HG02884 (cell line): ENCODE data around the gene KCNK6.
"Not testable (repeated sequence)": the region's sequence is repeated elsewhere in the genome, so short reads cannot be mapped to it uniquely, and the experiment has no call there.

Experiments used
- ATAC-seq: cut with Tn5 transposase; IDR thresholded peaks from one replicate; pipeline ENCODE4 v1.9.1; 2021; ENCODE audit warnings: mild to moderate bottlenecking, moderate library complexity; ENCODE audit not compliant: unreplicated experiment

The KCNK6 gene

DNA sequence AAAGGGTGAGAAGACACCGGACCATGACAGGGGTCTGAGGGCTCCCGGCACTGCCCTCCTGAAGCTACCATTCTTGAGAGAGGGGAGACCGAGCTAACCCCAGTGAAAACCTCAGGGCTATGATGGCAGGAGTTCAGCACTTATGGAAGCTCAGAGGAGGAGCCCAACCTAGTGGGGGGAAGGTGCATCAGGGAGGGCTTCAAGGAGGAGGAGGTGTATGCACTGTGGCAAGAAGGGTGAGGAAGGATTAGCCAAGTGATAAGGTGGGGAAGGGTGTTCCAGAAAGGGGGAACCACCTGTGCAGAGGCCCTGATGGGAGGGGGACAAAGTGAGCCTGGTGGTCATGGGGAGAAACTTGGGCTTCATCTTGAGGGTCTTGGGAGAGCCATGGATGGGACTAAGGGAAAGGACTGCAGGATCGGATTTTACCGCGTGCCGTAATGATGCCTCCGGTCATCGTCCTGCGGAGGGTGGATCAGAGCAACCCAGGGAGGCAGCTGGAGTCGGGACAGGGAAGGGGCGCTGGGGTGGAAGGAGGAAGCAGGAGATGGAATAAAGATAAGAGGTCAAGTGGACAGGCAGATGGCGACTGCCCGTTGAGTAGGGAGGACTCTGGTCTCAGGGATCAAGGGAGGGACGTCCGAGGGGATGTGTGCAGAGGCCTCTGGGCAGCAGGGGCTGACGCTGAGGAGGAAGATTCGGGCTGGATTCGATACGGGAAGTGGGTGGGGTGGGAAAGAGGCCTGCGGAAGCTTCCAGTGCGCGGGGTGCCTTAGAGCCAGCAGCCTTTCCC lies 41.4 kb downstream of the KCNK6 start:
- no peak for ATAC-seq

DNA sequence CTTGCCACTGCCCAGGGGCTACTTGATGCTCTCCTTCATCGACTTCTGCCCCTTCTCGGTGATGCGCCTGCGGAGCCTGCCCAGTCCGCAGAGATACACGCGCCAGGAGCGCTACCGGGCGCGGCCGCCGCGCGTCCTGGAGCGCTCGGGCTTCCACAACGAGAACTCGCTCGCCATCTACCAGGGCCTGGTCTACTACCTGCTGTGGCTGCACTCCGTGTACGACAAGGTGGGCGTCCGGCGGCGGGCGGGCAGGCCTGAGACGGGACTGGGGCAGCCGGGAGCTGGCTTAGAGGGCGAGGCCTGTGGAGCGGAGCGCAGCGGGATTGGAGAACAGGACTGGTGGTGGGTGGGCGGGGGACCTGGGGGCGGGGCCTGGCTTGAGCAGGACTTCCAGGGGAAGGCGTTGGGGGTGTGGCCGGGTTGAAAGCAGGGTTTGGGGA lies 42.0 kb downstream of the KCNK6 start:
- peak; percentile 48 for ATAC-seq

DNA sequence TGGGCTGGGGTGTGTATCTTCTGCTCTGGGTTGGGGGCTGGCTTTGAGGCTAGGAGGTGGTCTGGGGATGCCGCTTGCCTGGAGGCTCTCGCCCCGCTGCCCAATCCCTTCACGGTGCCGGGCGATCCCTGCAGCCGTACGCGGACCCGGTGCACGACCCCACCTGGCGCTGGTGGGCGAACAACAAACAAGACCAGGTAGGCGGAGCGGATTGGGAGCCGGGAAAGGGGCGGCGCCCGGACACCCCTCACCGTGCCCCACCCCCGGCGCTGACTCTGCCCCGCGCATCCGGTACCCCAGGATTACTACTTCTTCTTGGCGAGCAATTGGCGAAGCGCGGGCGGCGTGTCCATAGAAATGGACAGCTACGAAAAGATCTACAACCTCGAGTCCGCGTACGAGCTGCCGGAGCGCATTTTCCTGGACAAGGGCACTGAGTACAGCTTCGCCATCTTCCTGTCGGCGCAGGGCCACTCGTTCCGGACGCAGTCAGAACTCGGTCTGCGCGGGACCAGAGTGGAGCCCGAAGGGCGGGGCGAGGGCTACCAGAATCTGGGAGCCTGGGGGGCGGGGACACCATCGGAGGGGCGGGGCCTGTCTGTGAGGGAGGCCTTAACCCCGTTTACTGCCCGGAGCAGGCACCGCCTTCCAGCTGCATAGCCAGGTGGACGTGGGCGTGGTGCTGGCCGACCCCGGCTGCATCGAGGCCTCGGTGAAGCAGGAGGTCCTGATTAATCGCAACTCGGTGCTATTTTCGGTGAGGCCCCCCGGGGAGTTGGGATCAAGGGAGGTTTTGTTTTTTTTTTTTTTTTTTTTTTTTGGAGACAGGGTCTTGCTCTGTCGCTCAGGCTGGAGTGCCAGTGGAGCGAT lies 42.7 kb downstream of the KCNK6 start:
- peak; percentile 33 for ATAC-seq

DNA sequence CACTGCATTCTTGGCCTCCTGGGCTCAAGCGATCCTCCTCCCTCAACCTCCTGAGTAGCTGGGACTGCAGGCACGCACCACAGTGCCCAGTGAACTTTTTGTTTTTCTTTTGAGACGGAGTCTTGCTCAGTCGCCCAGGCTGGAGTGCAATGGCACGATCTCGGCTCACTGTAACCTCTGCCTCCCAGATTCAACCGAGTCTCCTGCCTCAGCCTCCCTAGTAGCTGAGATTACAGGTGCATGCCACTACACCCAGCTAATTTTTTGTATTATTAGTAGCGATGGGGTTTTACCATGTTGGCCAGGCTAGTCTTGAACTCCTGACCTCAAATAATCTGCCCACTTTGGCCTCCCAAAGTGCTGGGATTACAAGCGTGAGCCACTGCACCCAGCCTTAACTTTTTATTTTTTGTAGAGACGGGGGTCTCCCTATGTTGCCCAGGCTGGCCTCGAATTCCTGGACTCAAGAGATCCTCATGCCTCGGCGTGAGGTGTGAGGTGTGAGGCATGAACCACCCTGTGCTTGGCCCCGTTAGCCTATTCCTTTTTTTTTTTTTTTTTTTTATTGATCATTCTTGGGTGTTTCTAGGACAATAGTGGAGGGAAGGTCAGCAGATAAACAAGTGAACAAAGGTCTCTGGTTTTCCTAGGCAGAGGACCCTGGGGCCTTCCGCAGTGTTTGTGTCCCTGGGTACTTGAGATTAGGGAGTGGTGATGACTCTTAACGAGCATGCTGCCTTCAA lies 43.5 kb downstream of the KCNK6 start:
- ATAC-seq: not testable (repeated sequence)

DNA sequence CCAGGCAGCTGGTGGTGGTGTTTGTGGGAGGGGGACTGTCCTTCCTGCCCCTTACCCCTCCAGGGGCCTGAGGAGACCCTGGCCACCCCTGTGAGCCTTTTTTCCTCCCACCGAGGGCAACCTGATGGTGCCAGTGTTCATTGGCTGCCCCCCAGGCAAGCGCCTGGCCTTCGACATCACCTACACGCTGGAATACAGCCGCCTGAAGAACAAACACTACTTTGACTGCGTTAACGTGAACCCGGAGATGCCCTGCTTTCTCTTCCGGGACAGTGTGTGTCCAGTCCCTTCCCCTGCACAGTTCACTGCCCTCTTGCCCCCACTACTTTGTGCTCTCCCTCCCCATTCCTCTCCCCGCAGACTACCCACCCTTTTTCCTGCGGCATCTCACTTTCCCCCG lies 47.4 kb downstream of the KCNK6 start:
- ATAC-seq: no peak

DNA sequence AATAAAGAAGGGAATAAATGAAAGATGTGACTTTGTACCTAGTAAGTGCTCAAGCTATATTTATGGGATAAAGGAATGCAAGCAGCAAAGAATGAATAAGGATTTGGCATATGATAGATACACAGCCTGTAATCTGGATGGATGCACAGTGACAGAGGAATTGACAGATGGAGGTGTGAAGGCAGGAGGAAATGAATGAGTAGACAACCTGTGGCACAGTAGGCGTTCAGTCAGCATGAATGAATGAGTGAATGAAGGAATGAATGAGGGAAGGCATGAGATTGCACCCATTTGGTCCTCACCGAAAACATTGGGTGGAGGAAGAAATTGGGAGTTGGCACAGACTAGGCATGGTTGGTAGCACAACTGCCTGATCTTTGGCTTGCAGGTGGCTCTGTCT lies 49.9 kb downstream of the KCNK6 start:
- no peak for ATAC-seq

DNA sequence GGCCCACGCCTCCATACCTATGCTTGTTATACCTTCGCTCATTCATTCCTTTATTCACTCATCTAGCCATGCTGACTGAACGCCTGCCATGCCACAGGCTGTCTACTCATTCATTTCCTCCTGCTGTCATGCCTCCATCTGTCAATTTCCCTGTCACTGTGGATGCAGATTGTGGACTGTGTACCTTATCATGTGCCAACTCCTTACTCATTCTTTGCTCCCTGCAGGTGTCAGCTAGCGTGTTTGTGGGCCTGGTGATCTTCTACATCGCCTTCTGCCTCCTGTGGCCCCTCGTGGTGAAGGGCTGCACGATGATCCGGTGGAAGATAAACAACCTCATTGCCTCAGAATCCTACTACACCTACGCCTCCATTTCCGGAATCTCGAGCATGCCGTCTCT lies 50.7 kb downstream of the KCNK6 start:
- no peak for ATAC-seq

DNA sequence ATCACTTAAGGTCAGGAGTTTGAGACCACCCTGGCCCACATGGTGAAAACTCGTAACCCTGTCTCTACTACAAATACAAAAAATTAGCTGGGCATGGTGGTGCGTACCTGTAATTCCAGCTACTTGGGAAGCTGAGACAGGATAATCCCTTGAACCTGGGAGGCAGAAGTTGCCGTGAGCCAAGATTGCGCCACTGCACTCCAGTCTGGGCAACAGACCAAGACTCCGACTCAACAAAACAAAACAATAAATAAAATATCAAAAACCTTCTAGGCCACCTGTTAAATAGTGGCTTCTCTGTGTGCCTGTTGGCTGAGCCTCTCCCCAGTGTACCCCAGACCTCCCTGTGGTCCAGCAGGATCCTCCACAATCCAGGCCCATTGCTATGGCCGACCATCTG lies 51.4 kb downstream of the KCNK6 start:
- no peak for ATAC-seq

DNA sequence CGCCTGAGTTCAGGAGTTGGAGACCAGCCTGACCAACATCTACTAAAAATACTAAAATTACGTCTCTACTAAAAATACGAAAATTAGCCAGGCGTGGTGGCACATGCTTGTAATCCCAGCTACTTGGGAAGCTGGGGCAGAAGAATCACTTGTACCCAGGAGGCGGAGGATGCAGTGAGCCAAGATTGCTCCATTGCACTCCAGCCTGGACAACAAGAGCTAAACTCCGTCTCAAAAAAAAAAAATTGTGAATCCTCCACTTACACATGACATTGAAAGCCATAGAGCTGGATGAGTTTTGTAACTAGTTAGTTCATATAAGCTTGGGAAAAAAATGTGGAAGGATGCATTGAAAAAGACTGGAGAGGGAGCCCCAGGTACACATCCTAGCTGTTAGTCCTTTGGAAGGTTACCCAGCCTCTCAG lies 54.3 kb downstream of the KCNK6 start:
- ATAC-seq: no peak

DNA sequence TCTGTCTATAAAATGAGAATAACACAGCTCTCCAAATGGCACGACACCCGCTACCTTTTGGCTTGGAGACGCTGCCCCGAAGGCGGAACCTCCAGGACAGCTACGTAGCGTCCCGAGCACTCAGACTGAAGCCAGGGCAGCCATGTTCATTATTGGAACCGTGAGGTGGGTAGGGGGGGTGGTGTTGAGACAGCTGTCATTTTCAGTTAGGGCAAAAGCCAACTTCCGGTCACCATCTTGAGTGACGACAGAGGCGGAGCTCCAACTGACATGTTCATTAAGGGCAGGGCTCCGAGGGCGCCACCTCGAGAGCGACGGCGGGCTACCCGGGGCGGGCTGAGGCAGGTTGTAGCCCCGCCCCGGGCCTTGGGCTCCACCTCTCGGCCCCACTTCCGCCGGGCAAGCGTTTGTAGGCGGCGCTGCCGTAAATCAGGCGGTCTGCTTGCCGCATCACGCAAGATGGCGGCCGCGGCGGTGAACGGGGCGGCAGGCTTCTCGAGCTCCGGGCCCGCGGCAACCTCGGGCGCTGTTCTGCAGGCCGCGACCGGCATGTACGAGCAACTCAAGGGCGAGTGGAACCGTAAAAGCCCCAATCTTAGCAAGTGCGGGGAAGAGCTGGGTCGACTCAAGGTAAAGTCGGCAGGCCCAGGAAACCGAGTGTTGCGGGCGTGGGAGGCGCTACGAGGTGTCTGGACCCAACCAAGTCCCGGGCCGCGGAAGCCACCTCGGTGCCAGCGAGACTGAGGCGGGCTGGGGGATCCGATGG lies 54.9 kb downstream of the KCNK6 start, which contains the start of gene PSMD8:
TSS of gene PSMD8 (plus strand) at position 240 of the 766 bp plus-strand sequence. CDS start at position 271, 31 bp downstream.
- ATAC-seq: peak; percentile 89

DNA sequence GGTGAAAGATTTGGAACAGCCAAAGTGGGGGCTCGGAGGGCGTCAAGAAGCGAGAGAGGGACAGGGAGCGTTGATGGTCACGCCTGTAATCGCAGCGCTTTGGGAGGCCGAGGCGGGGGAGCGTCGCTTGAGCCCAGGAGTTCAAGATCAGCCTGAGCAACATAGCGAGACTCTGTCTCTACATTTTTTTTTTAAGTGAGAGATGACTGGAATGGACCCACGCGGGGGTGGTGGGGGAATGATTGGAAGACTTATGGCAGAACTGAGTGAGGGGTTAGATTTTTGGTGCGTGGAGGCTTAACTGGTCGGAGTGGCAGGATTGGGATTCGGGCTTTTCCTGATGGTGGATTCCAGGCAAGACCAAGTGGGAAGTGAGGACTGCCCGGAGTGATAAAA lies 55.5 kb downstream of the KCNK6 start:
- ATAC-seq: no peak

DNA sequence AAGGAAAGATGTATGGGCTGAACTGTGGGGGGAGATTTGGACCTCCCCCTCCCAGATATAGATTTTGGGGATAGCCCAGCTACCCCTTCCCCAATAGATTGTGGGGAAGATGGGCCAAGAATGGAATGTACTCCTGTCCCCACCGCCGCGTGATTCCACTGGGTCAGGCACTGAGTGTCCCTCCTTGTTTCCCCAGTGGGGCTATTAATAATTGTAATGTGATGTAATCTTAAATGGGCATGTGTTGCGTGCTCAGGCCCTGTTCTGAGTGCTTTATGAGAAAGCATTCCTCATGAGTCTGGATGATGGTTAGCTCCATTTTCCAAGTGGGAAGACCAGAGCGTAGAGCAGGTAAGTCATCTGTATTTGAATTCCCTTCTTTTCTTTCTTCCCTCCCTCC lies 56.1 kb downstream of the KCNK6 start:
- no peak for ATAC-seq

DNA sequence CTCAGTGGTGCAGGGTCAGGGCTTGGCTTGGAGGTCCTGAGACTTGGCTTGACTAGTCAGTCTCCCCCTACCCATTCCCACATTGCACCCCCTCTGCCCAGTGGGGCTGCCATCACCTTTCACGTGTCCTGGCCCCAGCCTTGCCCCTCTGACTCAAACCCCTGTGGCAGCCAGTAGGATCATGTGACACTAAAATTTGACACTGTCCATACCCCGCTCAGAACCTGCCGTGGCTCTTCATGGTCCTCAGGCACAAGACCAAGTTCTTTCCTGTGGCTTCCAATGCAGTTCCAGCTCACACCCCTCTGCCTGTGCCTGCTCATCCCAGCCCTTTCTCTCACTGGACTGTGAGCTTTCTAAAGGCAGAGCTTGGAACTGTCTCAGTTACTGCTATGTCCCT lies 56.9 kb downstream of the KCNK6 start:
- no peak for ATAC-seq

DNA sequence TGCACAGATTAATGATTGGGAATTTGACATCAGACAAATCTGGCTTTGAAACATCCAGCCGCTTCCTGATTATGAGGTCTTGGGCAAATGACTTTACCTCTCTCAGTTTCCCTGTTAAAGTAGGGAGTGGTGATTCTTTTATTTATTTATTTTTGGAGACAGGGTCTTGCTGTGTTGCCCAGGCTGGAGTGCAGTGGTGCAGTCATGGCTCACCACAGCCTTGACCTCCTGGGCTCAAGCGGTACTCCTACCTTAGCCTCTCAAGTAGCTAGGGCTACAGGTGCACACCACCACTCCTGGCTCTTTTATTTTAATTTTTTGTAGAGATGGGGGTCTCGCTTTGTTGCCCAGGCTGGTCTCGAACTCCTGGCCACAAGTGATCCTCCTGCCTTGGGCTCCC lies 57.4 kb downstream of the KCNK6 start:
- no peak for ATAC-seq

DNA sequence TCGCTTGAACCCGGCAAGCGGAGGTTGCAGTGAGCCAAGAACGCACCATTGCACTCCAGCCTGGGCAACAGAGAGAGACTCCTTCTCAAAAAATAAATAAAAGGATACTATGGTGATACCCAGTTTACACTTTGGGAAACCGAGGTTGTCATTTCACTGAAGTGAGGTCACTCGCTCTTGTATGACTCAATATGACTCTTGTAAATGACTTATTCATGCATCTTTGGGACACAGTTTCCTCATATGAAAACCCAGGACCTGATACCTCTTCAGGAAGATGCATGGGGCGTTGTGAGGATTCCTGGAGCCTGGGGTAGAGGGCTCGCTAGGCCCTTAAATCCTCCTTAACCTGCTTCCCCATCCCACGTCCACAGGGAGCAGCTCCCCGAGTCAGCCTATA lies 59.2 kb downstream of the KCNK6 start:
- no peak for ATAC-seq

DNA sequence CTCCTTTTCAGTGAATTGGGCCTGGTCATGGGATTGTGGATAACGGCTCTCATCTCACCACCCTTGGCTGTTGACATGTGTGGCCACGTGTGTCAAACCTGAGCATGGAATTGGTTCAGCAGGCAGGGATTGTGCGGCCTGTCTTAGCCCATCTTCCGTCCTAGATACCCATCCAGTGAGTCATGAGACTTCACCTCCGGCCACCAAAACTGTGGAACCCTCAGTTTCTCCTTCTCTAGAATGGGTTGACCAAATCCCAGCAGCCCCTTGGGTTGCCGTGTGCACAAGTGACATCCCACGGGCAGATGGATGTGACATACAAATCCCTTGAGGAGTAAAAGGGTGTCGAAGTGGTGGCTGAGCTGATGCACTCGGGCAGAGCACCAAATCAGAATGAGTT lies 61.5 kb downstream of the KCNK6 start:
- no peak for ATAC-seq
